GM21619 (cell line): ENCODE measurements around the gene CDIPT.
"Not testable (repeated sequence)": the region's sequence is repeated elsewhere in the genome, so short reads cannot be mapped to it uniquely, and the experiment has no call there.

Source experiments
- ATAC-seq: cut with Tn5 transposase; IDR thresholded peaks from one replicate; pipeline ENCODE4 v1.9.1; 2021; ENCODE audit not compliant: unreplicated experiment

Gene CDIPT, protein sequence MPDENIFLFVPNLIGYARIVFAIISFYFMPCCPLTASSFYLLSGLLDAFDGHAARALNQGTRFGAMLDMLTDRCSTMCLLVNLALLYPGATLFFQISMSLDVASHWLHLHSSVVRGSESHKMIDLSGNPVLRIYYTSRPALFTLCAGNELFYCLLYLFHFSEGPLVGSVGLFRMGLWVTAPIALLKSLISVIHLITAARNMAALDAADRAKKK

DNA sequence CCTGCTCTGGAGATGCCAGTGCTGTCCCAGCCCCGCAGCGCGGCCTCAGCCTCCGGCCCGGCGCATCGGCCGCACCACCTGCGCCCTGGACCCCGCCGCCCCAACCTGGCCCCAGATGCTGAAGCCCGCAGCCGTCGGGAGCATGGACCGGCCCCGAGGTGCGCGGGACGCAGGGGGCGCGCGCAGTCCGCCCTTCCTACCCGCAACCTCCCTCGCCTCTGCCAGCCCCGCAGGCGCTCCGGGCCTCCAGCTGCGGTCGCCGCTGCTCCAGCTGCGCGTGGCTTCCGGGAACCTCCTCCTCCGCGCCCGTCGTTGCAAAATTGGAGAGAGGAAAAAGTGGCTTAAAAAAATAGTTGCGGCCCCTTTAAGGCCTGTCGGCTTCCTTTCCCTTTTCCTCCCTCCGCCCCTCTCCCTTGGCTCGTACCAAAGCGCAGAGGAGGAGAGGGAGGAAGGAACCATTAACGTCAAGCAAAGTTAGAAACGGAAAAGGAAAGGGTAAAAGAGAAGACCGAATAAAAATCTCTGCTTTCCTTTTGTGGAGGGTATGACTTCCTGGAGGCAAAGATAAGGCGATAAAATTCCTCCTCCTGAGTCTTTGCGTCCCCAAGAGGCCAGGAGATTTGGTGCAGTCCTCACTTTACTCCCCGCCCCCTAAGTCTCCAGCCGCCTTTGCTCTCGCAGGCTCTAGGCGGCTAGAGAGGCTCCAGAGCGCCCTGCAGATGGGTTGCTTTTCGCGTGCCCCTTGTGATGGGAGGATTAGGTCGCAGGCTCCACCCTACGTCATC is at the start of gene CDIPT:
Gene CDIPT (minus strand): TSS at position 343 of the 785 bp plus-strand sequence. CDS start 369 bp downstream, outside the sequence.
- peak; percentile 92 for ATAC-seq

DNA sequence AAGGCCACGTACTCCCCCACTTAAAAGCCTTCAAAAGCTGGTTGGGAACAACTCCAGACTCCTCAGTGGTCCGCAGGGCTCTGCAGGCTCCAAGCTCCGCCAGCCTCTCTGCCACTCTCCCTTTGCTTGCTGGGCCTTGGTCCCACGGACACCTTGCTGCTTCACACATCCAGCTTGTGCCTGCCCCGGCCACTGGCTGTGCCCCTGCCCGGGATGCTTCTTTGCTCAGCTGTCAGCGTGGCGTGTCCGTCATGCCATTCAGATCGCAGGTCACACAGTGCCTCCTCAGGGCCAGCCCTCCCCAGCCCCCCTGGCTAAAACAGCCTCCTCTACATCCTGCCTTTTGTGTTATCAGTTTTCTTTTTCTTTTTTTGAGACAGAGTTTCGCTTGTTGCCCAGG is 49.1 kb upstream of the CDIPT start:
- no peak for ATAC-seq

DNA sequence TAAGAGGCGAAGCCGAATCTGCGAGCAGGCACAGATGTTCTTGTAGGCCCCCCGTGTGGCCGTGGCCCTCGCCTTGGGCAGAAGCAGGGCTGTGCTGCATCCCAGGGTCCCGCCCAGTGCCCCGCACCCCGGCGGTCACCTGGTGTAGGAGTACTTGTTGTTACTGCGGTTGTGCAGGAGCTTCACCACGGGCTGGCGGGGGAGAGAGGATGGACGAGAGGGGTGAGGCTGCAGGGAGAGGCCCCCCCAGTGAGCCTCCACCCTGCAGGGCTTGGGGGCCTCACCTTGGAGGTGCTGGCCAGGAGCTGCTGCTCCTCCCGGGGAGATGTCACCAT is 48.6 kb upstream of the CDIPT start:
- ATAC-seq: no peak

DNA sequence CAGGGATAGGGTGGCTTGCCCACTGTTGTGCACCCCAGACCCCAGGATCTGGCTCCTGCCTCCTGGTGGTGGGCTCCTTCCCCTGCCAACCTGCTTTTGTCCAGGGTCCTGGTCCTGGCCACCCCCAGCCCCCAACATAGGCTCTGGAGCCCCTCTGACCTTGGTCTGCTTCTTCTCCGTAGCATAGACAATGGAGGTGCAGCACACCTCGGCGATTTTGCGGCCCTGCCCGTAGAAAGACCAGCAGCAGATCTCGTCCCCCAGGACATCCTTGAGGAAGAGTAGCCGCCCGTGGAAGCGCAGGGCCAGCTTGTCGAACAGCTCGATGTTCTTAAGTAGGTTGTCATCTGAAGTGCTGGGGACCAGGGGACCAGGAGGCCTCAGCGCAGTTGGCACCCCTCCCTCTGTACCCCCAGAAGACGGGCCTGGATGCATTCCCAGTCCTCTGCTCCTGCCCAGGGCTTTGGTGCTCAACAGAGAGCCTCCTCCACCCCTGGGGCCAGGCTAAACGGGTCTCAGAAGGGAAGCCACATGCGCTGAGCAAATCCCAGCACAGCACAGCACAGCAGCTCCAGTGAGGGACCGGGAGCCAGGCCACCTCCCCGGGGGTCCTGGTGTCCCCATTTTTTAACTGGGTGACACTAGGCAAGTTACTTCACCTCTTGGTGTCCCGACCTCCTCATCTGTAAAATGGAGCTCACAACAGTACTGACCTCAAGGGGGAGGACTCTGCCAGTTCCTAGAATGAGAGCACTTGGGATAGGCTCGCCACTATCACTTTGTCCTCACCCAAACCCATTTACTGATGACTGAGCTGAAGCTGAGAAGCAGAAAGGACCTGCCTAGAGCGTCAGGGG is 48.0 kb upstream of the CDIPT start:
- ATAC-seq: no peak

DNA sequence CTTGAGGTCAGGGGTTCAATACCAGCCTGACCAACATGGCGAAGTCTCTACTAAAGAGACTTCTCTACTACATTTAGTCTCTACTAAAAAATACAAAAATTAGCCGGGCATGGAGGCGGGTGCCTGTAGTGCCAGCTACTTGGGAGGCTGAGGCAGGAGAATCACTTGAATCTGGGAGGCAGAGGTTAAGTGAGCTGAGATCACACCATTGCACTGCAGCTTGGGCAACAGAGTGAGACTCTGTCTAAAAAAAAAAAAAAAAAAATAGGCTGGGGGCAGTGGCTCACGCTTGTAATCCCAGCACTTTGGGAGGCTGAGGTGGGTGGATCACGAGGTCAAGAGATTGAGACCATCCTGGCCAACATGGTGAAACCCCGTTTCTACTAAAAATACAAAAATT is 46.8 kb upstream of the CDIPT start:
- not testable (repeated sequence) for ATAC-seq

DNA sequence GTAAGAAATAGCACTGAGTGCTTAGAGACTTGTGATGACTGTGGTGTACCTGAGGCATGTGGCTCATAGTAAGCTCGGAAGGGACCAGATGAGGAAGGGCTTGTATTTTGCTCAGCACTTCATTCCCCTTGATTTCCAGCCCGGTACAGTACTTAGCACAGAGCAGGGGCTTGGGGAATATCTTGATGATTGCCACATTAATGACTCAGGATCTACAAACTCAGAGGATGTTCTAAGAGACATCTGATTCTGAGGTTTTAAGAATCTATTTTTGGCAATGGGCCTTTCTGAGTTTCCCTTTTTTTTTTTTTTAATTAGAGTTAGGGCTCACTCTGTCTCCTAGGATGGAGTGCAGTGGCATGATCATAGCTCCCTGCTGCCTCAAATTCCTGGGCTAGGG is 46.4 kb upstream of the CDIPT start:
- ATAC-seq: no peak

DNA sequence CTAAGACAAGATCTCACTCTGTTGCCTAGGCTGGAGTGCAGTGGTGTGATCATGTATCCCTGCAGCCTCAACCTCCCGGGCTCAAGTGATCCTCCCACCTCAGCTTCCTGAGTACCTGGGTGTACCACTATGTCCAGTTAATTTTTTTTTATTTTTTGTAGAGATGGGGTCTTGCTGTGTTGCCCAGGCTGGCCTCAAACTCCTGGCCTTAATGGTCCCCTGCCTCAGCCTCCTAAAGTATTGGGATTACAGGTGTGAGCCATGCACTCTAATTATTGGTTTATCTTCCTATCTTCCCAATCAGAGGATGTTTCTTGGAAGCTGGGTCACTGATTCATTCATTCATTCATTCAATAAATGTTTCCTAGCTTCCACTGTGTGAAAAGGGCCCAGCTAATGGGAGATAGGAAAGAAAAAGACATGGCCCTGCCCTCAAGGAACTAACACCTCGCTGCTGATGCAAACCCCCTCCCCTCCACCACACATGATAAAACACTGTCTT is 45.7 kb upstream of the CDIPT start:
- no peak for ATAC-seq

DNA sequence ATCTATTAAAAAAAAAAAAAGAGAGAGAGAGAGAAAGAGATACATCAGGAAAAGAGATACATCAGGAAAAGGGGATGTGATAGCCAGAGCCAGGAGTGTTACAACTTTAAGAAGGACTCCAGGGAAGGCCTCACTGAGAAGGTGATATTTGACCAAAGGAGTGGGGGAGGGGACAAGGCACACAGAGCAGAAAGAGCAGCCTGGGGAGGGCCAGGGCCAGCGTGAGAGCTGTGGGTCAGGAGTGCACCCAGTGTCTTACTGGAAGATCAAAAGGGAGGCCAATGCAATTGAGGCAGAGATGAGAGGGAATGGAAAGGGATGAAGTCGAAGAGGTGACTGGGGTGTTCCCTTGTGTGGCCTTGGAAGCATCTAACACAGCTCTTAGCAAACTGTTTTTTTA is 44.9 kb upstream of the CDIPT start:
- ATAC-seq: no peak

DNA sequence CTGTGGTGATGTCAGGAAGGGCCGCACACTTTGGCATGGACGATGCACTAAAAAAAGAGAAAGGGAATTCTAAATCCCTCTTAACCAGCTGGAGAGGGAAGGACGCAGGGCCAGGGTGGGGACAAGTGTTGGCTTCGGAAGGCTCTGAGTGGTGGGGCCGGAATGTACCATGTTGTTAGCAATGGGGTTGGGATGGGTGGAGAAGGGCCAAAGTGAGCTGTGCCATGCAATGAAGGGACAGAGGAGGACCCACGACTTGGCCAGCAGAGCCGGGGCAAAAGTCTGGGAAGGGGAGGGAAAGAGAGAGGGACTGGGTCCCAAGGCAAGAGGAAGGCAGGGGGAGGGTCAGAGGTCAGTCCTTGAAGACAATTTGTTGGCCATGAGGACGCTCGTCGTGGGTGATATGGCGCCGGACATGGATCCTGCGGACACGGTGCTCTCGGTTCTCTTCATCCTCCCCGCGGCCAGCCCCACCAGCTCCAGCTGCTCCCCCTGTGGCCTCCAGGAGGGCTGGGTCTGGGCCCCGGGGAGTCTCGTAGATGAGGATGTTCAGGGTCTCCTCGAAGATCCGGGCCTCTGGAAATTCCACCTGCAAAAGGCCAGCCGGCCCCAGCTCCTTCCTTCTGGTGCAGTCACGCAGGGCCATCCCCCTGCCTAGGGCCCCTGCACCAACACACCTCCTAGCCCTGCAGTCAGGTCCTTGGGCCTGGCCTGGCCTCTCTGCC is 43.7 kb upstream of the CDIPT start:
- ATAC-seq: no peak

DNA sequence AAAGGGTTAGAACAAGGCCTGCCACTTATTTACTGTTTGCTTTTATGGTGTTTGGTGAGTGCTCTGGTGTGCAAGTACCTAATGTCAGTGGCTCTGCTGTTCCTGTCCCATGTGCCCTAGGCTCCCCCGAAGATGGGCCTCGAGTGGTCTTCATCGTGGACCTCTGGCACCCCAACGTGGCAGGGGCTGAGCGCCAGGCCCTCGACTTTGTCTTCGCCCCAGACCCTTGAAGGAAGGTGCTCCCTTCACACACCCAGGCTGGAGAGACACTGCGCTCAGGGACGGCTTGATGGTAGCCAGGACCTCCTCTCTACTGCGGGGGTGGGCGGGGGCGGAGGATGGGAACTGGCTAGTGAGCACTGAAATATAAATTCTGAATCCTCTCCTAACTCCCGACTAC is 42.6 kb upstream of the CDIPT start:
- no peak for ATAC-seq

DNA sequence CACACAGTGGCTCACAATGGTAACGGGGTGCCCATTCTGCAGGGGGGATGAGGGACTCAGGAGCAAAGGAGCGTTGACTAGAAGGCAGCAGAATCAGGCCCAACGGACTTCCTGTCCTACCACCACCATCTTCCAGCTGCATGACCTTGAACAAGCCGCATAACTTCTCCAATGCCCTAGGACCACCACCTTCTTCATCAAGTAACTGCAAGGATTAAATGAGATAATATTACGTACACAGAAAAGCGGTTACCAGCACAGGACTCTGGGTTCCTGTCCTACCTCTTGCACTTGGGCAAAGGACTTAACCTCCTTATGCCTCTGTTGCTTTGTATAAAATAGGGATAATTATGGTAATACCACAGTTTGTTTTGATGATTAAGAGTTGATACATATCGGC is 41.9 kb upstream of the CDIPT start:
- no peak for ATAC-seq

DNA sequence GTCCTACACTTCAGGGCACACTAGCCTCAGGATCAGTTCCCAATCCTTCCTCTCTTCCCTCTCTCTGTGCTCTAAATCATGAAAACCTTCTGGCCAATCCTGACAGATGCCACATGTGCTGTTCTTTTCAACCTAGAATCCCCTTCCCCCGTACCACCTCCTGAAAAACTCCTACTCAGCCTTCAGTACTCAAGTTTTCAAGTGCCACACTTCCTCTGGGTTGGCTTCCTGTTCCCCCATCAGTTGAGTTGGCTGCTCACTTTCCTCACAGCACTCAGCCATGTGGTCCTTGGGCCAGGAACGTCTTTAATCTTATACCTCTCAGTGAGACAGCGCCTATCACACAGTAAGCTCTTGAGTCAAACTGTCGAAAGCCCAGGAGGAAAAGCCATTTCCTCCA is 40.6 kb upstream of the CDIPT start:
- ATAC-seq: no peak

DNA sequence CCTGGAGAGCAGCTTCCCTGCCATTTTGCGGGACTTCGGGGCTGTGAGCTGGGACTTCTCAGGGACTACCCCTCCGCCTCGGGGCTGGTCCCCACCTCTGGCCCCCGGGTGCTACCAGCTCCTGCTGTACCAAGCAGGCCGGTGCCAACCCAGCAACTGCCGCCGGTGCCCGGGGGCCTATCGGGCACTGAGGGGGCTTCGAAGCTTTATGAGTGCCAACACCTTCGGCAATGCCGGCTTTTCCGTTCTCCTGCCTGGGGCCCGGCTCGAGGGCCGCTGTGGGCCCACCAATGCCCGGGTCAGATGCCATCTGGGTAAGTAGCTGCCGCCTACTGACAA is 38.5 kb upstream of the CDIPT start:
- no peak for ATAC-seq

DNA sequence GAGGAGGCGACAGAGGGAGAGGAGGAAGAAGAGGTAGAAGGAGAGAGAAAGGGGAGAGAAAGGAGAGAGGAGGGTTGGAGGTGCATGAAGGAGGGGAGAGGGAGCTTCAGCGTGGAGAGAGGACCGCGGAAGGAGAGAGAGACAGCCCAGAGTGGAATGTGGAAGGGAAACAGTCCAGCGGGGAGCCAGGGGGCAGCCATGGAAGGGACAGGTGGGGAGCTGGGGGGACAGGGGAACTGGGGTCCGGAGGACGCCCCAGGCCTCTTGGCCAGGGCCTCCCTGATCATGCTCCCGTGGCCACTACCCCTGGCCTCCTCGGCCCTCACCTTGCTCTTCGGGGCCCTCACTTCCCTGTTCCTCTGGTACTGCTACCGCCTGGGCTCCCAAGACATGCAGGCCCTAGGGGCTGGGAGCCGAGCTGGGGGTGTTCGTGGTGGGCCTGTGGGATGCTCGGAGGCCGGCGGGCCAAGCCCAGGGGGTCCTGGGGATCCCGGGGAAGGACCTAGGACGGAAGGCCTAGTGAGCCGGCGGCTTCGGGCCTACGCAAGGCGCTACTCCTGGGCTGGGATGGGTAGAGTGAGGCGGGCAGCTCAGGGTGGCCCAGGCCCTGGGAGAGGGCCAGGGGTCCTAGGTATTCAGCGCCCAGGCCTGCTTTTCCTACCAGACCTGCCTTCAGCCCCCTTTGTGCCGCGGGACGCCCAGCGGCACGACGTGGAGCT is 38.0 kb upstream of the CDIPT start:
- ATAC-seq: no peak

DNA sequence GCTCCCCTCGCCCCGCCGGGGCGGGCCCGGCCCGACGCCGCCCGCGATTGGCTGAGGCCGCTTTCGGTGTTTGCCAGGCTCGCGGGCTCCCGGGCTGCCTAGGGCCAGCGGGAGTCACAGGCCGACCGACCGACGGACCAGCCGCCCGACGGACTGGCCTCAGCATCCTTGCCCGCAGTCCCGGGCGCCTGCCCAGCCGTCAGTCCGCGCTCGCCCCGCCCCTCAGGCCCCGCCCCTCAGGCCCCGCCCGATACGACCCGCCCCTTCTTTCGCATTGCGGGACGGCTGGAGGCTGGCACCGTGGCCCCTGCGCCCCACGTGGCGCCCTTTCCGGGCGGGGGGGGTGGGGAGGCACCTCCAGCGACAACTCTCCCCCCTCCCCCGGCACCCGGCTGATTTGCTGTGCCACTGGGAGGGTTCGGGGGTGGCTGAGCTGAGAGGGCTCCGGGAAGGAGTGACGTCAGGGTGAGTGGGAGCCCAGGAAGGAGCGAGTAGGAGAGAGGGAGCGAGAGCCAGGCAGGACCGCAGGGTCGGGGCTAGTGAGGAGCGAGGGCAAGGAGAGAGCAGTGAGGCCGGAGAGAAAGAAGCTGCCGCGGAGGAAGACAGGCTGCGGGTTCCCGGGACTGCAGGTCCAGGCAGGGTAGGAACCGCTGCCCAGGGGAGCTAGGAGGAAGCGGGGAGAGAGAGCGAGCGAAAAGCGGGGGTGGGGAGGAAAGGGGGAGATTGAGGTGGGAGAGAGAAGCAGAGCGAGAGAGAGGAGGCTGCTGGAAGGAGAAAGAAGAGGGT is 37.3 kb upstream of the CDIPT start, which contains the start of gene ASPHD1:
Gene ASPHD1 (plus strand): TSS at position 387 of the 786 bp plus-strand sequence. CDS start 484 bp downstream, outside the sequence.
- no peak for ATAC-seq

DNA sequence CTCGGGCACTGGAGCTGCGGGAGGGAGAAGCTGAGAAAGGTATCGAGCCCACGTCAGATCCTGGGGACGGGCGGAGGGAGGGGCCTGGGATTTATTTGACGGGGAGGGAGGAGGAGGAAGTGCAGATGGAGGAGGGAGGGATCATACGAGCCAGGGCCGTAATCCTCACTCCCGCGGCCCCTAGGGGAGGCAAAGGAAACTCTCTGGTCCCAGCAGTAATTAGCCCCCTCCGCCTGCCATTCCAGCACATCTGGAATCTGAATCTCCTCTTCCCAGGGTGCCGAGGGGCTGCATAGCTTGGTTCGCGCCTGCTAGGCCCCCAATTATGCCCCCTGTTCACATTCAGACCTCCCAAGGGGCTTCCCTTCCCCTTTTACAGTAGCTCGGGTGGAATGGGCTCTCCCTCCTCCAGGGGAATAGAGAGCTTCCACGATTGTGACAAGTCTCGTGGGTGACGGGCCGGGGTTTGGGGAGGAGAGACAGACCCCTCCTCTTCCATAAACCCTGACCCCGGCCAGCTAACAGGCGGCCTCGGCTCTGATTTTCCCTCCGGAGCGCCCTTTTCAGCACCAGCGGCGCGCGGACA is 36.6 kb upstream of the CDIPT start, which contains the start of gene SEZ6L2:
Gene SEZ6L2 (minus strand): TSS at position 35 of the 586 bp plus-strand sequence. CDS start 531 bp downstream, outside the sequence.
- ATAC-seq: no peak

DNA sequence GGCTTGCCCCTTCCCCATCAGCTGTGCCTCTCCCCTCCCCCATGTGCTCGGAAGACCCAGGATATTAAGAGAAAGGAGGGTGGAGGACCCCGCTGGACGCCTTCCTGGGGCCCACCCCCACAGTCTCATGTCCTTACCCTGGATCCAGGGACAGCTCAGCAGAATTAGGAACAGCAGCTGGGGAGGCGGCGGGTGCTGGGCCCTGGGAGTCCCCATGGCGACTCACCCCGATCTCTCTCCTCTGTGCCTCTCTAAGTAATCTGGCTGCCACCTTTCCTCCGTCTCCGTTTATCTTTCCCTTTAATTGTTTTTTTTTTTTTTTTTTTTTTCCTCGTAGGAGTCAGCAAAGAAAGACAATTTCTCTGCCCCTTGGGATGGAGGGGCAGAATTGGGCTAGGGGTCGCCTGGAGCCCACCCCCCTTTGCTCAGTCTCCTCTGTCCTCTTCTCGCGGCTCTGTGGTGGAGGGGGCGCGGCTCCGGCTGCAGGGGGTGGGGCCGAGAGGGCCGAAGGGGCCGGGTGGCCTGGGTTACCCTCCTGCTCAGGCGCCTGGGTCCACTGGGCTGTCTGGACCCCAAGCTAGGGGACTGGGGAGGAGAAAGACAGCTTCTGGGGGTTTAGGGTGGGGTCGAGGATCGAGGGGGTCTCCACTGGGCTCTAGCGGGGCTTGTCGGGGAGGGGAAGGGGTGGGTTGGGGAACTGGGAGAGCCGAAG is 35.9 kb upstream of the CDIPT start:
- ATAC-seq: no peak

DNA sequence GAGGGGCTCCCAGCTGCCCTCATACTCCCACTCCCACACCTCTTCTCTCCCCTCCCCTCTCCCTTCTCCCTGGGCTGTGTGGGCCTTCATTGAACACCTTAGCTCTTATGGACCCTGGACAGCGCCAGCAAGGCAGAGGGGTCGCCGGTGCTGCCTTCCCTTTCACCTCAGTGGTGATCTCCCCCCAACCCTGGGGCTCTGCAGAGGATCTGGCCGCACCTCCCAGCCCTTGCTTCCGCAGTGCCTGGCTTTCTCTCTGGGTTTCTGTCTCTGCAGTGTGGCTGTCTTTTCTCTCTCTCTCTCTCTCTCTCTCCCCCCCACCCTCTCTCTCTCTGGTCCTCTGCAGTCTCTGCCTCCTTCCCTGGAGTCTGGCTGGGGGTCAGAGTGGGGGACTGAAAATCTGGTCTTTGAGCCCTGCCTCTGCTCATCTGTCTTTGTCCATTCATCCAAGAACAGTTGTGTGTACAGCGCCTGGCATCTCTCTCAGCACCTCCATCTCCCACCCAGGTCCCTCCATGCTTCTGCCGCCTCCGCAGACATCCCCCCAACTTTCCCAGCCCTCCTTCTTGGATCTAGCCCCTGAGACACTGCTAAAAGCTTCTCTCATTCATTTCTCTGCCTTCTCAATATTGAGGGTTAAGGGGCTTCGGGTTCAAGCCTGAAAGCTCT is 35.2 kb upstream of the CDIPT start:
- ATAC-seq: no peak
